Myocyte (in vitro differentiated cells): Measurements from ENCODE around the gene PCDH15. TPM values are rescaled to one million over a fixed set of nuclear protein-coding genes. Genes with fewer than 3 reads are reported as not detected.

ENCODE experiments used
- DNase-seq: peaks from one replicate; pipeline ENCODE4 v3.0.0-alpha.2; 2012; ENCODE audit warnings: low read depth
- total RNA-seq: library from RNA; depleted of rRNA; stranded (reverse); fragments of >200 nt; gene quantifications from 2 replicates; pipeline ENCODE4 v1.2.3, GENCODE V29; 2014

Gene PCDH15
- total RNA-seq, 1 donor from 2014 or later: not detected

DNA sequence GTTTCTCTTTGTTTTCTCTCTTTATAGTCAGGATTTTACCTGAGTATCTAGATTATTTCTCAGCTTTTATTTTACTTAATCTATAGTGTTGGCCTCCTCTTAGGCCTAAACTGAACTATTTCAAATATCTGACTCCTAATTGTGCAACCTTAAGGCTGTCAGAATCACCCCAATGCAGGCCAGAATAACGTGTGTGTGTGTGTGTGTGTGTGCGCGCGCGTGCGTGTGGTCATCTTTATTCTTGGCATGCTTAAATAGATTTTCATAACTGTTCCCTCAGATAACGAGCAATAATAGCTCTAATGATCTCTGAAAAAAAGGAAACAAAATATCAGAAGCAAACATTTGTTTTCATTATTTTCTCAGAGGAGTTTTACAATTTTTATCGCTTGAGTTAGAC is 92.4 kb downstream of the PCDH15 start:
- DNase-seq: no peak

DNA sequence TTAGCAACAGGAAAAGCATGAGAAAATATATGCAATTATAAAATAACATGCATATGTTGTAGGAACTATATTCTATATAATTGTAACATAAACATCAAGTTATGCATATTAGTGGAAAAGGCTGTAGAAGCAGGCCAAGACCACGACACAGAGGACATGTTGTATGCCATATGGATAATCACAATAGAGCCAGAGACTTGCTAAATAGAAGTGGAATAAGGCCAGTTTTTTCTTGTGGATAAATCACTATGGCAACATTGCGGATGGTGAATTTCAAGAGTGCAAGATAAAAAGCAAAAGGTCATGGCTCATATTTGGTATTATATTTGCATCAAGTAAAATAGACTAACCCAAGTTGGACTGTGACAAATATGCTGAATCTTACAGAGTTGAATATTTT is 93.0 kb downstream of the PCDH15 start:
- no peak for DNase-seq

DNA sequence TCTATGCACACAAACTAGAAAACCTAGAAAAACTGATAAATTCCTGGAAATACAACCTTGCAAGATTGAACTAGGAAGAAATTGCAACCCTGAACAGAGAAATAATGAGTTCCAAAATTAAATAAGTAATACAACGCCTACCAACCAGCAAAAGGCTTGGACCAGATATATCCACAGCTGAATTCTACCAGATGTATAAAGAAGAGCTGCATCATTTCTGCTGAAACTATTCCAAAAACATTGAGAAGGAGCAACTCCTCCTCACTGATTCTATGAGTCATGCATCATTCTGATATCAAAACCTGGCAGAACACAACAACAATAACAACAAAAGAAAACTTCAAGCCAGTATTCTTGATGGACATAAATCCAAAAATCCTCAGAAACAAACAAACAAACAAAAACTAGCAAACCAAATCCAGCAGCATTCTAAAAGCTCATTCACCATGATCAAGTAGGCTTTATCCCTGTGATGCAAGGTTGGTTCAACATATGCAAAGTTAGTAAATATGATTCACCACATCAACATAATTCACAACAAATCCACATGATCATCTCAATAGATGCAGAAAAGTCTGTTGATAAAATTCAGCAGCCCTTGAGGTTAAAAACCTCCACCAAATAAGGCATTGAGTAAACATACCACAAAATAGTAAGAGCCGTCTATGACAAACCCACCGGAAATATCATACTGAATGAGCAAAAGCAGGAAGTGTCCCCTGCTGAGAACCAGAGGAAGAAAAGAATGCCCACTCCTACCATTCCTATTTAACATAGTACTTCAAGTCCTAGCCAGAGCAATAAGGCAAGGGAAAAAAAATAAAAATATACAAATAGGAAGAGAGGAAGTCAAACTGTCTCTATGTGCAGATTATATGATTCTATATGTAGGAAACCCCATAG is 98.2 kb downstream of the PCDH15 start:
- no peak for DNase-seq

DNA sequence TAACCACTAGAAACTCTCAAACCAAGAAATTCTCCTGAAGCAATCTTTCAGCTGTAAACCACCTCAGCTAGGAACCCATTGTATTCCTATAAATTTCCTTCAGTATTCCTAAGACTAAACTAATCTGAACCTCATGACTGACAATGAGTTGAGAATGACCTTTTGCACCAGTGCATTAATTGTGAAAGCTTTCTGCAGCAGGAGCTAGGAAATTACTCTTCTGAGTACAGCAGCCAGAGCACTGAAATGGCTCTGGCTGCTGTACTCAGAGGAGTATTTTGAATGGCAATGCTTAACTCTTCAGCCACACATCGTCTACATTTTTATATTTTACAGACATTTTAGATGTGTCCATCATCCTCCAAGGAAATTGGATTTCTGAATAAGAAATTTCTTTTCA is 109.7 kb downstream of the PCDH15 start:
- no peak for DNase-seq

DNA sequence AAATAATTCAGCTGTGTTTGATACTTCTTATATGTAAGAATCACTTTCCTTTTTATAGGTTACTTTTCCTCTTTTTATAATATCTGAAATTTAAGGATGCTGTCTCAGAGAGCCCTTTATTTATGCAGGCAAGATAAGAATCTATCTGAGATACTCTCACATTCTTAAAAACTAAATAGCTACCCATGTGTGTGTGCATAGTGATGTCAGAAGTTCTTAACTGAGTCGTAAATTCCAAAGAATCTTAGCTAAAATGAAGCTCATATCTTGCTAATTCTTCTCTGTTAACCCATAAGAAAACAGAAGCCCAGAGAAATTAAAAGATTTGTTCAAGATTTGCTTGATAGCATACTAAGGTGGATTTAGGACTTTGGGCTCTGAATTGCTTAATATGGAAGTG is 118.5 kb downstream of the PCDH15 start:
- no peak for DNase-seq

DNA sequence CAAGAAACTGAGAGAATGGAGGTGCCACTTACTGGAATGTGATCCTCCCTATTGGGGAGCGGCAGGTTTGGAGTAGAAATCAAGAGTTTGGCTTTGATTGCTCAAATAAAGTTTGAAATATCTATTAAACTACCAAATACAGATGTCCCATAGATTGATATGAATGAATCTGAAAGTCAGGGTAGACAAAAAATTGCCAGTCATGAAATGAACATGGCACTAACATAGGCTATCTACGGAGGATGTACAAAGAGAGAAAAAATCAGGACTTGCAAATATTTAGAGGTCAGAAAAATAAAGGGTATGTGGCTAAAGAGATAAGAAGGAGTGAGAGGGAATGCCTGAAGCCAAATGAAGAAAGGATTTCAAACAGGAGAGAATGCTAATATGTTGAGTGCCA is 119.9 kb downstream of the PCDH15 start:
- no peak for DNase-seq

DNA sequence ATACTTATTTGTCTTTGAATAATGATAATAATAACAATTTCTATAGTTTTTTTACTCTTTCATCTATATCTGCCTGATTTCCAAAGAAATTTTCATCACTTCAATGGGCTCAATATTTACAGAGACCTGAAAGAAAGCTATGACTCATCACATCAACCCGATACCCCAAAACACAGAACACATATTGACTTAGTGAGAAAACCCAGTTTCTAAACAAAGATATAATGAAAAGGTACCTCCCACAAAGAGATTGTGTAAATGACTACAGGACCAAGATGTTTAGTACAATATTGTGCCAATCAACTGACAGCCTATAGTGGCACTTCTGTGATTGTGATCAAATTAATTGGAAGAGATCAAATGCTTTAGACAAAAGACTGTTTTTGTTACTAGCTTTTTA is 133.9 kb downstream of the PCDH15 start:
- DNase-seq: no peak

DNA sequence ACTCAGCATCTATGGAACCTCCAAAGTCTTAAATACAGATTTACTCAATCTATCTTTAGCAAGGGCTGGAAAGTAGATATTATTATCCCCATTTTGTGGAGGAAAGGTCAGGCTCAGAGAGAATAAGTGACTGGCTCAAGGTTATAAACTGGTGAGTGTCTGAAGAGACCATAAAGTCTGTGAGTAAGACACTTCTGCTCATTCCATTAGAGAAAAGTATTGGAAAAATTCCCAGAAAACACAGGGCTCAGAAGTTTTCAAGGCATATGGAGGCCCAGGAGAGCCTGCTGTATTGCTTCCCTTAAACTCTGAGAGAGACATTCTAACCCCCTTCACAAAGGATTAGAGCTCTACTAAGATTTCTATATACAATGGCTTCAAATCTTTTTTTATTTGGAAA is 134.8 kb downstream of the PCDH15 start:
- DNase-seq: no peak

DNA sequence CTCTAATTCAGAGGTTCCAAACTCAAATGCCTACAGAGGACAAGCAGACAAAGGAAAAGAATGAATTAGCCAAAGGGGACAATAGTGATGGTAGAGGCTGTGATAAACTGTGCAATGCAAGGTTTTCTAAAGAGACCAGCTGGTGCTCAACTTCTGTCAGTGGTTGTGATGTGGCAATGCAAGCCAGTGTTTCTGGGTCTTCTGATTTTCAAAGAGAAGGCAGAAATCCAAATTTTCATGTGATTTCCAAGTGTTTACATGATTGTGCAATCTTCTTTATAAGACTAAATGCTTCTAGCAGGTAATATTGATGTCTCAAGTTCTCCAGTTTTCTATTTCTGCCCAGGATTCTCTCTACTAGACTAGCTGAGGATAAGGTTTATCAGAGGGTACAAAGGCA is 135.9 kb downstream of the PCDH15 start:
- DNase-seq: no peak

DNA sequence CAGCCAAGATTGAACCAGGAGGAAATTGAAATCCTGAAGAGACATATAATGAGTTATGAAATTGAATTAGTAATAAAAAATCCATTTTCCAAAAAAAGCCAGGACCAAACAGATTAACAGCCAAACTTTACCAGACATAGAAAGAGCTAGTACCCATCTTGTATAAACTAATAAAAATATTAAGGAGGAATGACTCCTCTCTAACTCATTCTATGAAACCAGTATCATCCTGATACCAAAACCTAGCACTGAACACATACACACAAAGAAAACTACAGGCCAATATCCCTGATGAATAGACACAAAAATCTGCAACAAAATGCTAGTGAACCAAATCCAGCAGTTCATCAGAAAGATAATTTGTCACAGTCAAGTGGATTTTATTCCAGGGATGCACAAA is 140.6 kb downstream of the PCDH15 start:
- no peak for DNase-seq

DNA sequence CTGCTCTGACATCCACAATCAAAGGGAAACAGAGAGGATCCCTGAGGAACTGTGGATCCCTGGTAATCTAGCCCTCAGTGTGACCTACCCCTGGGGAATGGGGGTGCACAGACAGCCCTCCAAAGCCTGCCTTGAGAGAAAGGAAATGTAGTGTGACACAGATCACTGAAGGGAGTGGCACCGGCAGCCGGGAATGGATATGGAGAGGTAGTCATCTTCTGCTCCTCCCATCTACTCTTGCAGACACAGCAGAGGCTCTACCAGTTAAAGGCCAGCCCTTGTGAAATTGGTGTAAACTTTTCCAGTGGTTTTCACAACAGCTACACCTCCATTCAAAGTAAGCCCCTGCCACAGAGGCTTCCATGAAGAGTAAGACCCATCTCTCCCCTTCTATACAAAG is 144.4 kb downstream of the PCDH15 start:
- DNase-seq: no peak

DNA sequence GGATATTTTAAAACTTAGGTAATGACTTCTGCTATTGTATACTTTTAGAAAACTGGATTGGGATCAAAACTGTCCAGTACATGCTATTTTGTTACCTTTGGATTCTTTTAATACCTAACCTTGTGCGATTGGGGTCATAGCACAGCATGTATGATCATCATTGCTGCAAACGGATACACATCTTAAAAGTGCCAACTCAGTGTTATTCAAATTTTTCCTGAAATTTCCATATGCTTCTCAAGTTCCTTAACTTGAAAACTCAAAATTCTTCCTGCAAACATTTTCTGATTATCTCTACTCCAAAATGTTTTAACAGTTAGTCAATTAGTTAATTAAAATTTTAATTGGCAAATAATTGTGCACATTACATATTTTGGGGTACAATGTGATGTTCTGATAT is 147.5 kb downstream of the PCDH15 start:
- DNase-seq: no peak

DNA sequence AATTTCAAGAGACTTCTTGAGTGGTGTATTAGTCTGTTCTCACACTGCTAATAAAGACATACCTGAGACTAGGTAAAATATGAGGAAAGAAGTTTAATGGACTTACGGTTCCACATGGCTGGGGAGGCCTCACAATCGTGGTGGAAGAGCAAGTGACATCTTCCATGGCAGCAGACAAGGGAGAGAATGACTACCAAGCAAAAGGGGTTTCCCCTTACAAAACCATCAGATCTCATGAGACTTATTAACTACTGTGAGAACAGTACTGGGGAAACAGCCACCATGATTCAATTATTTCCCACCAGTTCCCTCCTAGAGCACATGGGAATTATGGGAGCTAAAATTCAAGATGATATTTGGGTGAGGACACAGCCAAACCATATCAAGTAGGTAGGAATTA is 150.5 kb downstream of the PCDH15 start:
- DNase-seq: no peak

DNA sequence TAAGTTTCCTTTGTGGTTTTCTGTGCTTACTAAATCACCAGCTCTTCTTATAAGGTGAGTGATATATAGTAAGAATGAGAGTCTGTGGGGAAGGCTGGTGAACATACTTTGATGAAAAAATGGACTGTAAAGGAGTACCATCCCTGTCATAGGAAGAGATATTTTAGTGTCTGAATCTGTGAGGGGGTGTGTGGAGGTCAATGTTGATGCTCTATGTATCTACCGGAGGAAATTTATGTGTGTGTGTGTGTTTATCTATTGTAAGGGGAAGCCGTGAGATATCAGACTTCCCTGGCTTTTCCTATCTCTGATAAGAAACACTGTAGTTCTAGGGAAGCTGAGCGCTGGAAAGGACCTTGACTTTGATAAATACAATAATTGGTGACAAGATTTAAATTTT is 179.0 kb downstream of the PCDH15 start:
- no peak for DNase-seq

DNA sequence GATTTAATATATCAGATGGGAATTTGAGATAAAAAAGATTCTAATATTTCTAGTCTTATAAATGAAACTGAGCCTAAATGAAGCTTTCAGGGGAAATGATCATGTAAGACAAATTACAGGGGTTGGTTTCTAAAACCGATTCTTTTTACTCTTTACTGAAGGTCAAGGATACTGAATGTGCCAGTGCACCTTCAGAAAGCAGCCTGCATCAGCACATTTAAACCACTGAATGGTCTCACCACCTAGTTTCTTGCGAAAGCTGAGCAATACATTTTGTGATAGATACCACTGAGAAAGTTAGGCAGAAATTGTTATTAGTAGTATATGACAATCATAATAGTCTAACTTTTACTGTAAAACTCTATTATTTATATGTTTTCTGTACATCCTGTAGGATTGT is 180.7 kb downstream of the PCDH15 start:
- DNase-seq: no peak

DNA sequence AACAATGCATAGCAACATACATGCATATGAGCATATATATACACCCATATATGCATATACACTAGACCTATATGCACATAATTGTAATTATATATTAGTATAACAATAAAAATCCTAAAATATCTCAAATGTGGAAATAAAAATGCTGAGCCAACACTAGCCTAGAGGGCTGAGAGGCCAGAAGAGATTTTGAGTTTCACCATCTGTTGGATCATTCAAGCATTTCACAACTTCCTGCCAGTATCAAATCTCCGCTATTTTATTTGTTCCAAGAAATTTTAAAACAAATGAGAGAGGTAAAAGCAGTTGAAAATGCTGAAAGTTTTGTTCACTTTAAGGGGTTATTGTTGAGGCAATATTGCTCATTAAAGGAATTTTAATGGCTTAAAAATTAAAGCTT is 187.0 kb downstream of the PCDH15 start:
- DNase-seq: peak; percentile 1

DNA sequence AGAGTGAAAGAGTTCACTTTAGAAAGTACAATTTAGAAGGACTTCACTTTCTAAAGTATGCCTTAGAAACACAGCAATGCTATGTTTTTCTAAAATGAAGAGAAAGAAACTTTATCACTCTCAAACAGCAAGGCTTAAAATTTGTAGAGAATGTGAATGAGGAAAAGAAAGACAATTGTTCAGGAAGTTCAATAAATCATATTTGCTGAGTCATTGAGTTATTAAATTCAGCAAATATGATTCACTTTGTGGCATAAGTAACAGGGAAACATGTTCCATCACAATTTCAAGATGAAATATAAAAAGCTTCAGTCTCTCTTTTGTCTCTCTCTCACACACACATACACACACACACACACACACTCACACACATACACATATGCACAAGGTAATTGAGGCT is 187.9 kb downstream of the PCDH15 start:
- no peak for DNase-seq

DNA sequence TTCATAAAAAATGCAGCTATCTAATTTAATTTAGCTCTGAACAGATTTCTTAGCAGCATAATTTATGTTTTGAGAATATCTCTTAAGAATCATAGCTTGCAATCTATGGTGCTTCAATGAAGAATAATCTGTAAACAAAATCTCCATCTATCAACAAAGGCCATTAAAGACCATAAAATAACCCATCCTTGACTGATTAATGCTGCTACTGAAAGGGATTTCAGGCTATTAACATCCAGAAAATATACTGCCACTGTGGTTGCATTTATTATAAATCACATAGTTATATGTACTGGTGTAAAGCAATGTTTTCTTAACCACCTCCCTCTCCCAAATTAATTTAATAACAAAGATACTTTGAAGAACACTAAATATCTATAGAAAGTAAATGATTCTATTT is 191.6 kb downstream of the PCDH15 start:
- DNase-seq: no peak

DNA sequence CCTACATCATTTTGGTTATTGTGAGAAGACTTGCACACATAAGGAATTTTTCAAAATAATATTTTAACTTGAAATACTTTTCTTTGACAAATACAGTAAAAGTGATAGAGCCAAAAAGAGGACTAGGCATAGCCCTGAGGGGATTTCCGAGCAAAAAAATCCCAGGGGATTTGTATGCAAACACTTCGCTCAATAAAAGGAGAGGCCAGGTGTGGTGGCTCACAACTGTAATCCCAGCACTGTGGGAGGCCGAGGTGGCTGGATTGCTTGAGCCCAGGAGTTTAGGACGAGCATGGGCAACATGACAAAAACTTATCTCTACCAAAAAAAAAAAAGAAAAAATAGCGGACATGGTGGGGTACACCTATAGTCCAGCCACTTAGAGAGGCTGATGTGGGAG is 193.0 kb downstream of the PCDH15 start:
- no peak for DNase-seq

DNA sequence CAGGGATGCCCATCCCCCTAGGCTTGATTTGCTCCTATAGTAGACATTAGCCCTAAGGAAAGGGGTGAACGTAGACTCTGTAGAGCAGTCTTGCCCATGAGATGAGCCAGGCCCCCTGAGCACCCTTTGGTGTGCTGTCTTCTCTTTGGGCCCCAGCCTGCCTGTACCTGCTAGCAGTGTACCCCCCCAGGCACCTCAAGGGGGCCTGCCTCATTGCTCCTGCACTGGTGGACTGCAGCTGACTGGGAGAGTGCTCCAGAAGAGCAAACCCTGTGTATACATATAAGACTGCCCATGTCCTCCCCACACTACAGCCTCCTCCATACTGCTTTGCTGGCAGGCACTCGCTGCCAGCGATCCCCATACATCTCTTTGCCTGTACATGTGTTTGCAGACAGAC is 206.7 kb downstream of the PCDH15 start:
- DNase-seq: no peak

DNA sequence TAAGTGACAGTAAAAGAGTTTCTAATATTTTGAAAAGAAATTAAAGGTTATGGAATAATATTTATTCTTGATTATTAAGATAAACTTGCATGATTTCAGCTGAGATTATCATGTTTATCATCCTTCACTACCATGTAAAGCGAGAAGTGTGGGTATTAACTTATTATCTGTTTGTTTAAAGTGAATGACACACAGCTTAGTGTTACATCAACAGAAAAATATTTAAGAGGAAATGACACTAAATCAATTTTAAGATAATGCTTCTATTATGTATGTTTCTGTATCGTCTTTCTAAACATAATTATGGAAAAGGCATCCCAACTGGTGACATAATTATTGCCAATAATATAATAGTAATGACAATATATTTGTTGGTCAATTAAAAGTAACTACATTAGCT is 213.1 kb downstream of the PCDH15 start:
- DNase-seq: no peak

DNA sequence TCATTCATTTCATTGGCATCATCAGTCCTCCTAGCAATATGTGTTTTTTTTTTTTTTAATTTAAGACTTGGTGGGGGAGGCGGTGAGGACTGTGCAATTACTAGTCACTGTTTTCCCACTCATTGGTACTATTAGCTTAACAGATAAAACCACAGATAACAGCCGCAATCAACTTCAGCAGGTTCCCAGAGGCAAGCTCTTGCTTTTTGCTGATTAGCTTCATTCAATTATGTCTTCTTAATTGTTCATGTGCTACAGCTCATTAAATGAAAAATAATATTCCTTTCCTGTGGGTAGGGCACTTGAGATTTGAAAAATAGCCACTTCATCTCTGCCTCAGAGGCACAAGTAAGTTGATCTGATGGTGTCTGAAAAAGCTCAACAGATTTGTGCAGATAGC is 215.5 kb downstream of the PCDH15 start:
- DNase-seq: no peak

DNA sequence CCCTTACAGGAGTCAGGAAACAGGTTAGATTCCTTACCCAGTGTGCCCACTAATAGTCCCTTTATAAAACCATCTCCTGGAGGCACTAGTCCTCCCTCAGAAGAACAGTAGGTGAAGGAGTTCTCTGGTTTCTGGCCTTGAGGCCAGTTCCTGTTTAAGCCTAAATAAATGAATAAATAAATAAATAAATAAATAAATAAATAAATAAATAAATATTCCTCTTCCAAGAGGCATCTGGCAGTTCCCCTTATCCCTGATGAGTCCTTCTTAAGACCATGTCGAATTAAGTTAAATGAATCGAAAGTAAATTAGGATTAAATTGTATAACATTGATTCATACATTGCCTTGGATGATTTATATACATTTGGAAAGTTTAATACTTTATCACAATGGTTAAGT is 223.3 kb downstream of the PCDH15 start:
- DNase-seq: no peak

DNA sequence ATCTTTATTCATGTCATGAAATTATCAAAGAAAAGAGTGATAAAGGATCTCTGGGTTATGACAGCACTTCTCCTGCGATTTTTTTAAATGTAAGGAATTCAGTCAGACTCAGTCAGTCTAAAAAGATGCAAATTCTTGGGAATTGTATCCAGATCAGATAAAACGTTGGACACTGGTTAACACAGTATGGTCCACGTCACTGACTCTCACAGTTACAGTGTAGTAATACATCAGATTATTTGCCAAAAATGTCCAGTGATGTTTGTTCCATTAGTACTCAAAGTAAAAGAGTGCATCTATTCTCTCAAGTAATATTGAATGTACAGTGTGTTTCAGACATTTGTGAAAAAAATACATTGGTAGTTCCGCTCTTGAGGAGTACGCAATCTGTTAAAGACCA is 224.5 kb downstream of the PCDH15 start:
- DNase-seq: no peak
